HG02798 (cell line): ENCODE data around the gene GAB1.

Experiments
- ATAC-seq: cut with Tn5 transposase; IDR thresholded peaks from one replicate; pipeline ENCODE4 v1.9.1; 2021; ENCODE audit warnings: mild to moderate bottlenecking; ENCODE audit not compliant: unreplicated experiment, poor library complexity

The GAB1 gene

DNA sequence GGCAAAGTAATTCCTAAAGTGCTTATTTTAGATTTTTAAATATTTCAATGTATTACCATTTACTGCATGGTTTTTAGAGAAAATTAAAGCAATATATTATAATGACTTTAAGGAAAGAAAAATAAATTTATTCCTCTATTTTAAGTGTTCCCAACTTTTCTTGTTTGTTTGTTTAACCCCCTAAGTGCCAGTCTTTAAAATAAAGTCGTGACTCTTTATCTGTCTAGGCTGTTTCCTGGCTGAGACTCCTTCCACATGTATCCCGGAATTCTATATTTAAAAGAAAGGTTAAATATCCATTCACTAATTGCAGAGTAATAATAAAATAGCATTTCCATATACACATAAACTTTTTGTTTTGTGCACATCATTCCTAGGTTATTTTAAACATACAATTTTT lies 71.2 kb downstream of the GAB1 start:
- no peak for ATAC-seq

DNA sequence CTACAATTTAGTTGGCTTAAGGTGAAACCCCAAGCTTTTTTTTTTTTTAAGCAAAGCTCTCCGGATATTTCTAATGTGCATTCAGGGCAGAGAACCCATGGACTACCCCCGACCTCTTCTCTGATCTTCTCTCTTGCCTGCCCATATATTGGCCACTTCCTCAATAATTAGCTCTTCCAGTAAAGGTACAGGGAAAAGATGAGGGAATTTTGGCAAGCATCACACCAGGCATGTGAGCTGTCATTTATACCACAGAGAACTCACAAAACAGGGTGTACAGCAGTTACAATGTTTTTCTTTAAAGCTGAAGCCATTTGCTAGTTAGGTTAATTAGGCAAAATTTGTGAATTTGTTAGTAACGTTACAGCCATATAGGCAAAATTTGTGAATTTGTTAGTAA lies 73.3 kb downstream of the GAB1 start:
- no peak for ATAC-seq

DNA sequence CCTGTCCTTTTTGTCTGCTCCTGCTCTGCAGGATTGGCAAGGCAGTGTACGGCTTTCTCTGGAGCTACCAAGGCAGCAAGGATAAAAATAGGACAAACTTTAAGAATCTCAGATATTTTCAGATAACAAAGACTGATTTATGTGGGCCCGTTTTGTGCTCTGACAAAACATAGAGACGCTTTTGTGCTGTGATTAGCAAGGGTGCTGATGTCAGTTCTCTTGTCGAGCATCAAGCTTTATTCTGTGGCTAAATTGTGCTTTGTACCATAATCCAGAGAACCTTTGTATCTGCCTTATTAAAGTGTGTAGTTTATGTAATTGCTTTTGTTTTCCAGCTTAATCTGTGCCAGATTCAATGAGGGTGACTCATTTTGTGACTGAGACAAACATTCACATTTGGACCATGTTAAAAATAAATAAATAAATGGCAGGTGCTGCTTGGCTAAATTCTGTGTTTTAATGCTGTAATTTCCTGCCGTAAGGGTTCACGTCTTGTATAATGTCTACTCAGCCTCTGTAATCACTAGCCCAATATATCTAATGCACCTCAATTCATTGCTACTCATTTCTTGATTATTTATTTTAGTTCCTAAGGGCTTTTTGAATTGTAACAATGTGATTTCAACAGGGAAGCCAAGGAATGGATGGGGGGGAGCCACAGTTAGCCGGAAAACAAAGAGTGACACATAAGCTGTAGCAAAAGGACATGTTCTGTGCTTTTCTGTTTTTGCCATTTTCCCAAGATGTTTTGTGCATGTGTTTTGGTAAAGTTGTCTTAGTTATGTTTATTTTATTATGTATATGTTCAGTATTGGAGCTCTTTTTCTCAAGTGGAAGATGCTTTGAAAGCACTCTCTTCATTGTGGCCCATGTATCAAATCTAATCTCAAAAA lies 75.1 kb downstream of the GAB1 start:
- ATAC-seq: no peak

DNA sequence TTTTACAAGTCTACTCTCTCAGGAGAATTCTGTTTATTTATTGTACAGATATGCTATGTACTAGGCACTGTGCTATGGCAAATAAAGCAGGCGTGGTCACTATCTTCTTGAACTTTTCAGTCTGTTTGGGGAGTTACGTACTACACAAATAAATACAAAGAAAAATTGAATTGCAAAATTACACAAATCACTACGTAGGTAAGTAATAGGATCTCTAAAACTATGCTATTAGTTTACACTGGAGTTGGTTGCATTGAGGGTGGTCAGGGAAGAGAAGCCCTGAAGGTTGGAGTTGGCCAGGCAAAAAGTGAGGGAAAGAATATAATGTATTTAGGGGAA lies 75.7 kb downstream of the GAB1 start:
- no peak for ATAC-seq

DNA sequence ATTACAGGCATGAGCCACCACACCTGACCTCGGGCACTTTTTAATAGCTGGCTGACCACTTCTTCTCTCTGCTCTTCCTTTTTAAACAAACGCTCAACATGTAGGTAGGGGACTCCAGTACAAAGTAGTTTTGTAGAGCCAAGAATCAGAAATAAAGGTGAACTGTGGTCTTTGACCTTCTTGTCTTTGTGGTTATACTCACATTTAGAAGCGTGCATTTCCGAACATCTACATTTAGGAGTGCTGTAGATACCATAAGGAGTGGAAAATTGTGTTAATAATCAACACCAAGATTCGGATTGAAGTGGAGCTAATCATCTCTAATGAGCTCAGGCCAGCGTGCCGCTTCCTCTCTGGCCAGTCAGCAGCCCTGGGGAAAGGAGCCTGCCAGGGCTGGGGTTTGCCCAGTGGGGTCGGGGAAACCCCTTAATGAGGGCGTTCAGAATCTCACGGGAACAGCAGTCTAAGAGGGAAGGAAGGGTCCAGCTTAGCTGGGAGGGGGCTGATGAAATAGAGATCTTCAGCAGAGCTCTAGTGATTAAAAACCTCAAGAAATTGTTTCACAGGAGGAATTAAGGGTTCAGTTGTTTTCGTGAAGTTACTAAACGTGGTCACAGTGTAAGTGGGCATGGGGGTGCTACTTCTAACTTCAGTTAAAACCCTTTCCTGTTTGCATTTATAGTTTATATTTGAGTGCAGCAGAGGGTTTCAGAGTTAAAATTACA lies 81.2 kb downstream of the GAB1 start:
- peak; percentile 87 for ATAC-seq

DNA sequence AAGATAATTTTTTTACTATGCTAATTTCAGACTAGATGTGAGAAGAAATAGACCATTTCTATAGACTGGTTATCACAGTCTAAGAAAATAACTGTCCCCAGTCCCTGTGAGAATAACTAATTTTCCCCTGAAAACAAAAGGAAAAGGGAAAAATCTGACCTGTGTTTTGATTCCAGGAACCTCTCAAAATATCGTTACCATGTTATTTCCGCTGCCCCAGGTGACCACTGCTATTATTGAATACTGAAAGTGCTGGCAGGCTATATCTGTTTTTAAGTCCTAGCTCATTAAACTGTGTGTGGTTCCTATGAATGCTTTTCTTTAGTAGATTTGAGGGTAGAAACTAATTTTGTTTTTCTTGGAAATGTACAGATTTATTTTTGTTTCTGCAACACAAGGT lies 83.6 kb downstream of the GAB1 start:
- peak; percentile 38 for ATAC-seq

DNA sequence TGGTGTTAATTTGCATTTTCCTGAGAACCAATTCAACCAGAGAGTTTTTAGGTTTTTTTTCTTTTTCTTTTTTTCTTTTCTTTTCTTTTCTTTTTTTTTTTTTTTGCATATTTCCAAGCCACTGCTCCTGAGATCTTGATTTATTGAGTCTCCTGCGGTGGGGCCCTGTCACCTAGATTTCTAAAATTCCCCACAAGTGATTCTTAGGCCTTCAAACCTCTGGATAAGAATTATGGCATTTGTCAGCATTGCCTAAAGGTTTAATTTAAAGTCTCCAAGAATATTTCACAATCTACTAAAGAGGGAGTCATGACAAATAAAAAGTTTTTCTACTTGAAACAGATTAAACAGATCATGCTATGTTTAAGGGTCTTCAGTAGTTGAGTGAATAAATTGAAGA lies 84.9 kb downstream of the GAB1 start:
- no peak for ATAC-seq

DNA sequence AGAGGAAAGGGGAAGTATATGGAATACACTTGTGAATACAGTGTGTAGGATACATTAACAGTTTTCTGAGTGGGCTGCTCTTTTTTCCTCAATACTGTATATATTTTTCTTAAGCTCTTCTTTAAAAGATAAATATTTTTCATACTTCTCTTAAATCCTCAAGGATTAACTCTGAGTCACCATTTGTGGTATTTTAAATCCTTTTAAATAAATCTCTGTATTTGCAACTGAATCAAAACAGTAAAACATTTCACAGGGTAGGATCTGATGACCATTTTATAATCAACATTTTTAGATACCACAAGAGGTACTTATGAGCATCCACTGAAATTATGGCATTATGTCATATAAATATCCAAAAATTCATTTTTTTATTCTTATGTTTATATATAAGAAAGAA lies 87.6 kb downstream of the GAB1 start:
- ATAC-seq: no peak

DNA sequence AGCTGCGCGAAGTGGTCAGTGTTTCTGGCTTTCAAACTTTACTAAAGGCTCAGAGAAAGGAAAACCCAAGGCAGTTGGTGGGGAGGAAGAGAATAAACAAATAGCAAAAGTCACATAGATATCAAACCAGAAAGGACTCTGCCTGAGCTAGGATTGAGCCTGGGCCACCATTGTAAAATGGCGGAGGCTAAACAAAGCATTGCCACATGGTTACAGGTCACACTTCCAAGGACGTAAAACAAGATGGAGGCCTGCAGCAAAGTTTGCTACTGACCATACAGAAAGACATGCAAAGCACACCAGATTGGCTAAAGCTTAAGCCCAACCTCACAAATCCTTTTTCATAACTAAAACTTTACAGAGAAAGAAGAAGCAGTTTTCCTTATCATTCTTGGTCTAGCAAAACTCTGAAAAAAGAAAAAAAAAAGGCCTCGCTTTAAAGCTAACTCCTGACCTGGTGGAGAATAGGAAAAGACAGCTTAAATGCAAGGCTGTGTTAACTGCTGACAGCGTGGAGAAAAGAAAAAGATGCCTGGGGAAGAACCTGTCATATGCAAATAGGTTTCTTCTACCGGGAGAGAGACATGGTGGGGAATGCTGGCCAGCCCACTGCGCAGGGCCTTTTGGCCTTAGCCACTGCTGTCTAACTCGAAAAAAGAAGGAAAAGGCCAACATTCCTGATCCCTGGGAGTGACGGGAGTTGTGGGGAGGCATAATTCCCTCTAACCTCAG lies 95.0 kb downstream of the GAB1 start:
- ATAC-seq: no peak

DNA sequence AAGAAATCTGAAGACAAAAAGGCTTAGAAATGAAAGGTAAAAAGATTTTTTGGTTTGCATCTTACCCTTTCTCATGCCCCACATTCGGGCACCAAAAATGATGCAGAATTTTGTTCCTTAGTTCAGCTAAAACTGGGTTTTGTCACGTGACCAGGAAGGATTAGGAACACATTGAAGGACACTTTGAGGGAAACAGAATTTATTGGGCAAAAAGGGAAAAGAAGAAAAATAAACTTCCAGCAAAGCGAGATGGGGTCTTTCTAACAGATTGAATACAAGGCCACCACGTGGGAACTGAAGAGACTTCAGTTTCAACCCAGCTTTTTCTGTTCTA lies 95.5 kb downstream of the GAB1 start:
- no peak for ATAC-seq

DNA sequence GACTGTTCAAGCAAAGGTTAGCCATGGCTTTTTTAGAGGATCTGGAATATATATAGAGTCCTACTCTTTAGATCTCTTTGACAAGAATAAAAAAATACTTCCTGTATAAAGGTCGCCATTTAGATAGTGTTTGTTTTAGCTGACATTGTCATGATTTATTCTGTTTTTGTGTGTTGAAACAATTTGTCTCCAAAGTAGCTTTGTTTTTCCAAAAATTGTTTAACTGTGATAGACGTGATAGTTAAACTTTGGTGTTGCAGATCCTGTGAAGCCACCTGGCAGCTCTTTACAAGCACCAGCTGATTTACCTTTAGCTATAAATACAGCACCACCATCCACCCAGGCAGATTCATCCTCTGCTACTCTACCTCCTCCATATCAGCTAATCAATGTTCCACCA lies 96.6 kb downstream of the GAB1 start:
- no peak for ATAC-seq

DNA sequence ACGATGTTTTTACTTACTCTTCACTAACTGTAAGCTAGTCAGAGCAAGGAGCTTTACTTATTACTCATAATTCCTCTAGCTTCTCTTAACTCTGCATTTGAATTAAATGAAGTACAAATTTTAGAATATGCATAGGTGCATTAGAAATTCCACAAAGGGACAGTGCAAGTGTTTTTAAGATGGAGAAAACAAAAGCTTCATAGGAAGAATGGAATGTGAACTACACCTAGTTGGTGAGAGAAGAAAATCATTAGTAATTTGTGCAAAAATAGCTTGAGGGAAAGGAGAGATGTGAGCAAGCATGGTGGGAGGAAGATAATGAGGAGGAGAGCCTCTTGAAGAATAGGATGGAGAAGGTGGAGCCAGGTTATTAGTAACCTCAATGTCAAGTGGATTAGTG lies 99.3 kb downstream of the GAB1 start:
- no peak for ATAC-seq

DNA sequence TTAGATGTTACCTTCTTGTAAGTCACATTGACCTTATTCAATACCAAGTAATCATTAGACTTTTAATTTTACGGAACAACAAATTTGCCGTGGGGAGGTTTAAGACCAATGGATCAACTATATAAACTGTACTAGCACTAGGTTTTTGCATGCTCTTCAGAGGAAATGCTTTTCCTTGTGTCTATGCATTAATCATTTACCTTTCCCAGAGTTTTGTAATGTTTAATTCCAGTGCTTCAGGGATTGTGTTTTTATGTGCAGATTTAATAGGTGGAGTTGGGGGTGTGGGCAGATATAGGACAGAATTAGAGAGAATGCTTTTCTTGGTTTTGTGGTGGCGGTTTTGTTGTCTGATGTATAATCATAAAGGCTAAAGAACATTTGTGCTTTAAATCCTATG lies 100.8 kb downstream of the GAB1 start:
- no peak for ATAC-seq

DNA sequence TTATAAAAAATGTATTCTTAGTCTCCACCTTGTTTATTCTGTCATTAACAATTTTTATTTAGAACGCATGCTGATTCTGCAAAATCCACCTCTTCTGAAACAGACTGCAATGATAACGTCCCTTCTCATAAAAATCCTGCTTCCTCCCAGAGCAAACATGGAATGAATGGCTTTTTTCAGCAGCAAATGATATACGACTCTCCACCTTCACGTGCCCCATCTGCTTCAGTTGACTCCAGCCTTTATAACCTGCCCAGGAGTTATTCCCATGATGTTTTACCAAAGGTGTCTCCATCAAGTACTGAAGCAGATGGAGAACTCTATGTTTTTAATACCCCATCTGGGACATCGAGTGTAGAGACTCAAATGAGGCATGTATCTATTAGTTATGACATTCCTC lies 101.3 kb downstream of the GAB1 start:
- no peak for ATAC-seq

DNA sequence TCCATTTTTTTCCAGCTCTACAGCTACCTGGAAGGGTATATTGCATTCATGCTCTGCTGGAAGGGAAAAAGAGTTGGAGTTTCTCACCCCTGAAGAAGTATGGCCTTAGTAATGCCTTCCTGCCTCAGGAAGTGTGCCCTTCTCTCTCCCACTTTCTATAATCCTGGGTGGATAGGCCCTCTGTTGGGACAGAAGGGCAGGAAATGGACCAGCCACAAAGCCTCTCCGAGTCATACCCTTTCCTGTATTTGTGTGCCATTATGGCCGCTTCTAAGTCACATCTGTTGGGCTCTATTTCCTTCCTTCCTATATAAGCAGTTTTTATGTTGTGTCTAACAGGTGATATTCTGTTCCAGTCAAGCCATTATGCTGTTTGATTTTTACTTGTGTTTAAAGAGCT lies 102.0 kb downstream of the GAB1 start:
- ATAC-seq: no peak

DNA sequence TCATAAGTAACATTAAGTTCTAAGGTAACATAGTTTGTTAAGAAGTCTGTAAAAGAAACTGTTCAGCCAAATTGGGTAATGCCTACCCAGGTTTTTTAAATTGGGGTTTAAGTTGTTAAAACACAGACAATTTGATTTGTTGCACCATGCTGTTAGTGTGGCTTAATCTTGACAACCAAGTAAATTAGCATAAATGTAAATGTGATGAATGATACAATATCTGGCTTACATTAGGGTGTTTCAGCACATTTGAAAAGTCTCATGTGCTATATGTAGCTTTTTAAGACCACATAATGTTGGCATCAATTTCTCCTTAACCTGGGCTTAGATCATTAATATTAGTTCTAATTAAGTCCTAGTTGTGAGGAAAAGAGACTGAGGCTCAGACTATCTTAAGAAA lies 104.4 kb downstream of the GAB1 start:
- ATAC-seq: no peak

DNA sequence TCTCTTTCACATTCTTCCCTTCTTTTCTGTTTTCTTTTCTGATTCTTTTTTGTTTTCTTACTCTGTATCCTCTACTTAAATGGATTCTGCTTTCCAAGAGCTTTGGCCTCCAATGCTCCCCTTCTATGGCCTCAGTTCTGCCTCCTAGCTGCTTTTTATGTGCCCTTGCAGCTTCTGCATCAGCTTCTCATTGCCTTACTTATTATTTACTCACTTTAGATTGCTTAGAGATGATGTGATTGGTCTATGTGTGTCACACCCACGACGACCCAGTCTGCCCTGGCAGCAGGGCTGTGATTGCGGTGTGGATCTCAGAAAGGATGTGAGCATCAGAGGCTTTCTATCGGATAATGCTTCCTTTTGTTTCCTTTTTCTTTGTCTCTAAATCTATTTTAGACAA lies 105.0 kb downstream of the GAB1 start:
- ATAC-seq: no peak

DNA sequence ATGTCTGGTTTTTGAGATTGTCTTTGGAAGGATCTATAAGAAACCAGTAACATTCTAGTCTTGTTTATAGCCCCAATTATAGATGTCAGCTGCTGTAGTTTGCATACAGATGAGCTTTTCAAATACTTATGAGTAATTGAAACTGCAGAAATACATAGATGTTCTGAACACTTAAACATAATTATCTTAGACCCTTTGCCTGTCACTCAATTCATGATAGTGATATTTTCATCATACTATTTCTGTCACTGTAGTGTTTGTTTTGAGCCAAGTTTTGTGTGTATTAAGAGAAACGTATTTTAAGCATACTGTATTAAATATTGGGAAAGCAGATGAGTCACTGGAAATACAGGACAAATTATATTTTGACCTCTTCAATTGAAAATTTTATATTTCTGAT lies 107.1 kb downstream of the GAB1 start:
- no peak for ATAC-seq

DNA sequence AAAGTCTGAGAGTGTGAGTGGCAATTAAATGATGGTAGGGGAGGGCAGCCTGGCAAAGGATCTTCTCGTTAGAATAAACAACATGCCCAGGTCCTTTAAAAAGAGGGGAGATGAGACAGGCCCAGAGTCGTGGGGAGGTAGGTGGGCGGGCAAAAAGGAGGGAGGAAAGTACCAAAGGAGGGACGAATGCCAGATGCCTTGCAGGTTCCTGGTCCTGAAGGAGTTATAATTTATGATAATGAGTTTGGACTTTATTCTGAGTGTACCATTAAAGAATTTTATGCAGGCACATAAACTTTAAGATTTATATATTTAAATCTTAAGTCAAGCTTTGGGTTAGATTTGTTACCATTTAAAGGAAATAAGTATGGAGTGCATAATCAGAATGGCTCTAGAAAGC lies 114.5 kb downstream of the GAB1 start:
- no peak for ATAC-seq

DNA sequence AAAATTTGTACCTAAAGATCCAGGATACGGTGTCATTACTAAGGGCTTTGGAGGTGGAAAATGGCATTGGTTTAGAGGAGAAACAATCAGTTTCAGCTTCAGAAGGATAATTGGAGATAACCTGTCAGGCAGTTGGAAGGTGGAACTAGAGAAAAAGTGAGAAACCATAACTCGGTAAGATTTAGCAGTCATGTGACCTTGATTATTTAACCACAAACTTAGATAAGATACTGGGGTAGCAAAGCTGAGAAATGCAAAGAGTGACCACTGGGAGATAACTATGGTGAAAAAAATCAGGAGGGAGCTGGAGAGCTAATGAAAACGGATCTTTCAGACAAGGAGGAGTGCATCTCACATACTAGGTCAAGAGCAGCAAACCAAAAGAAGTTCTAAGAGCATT lies 118.5 kb downstream of the GAB1 start:
- no peak for ATAC-seq

DNA sequence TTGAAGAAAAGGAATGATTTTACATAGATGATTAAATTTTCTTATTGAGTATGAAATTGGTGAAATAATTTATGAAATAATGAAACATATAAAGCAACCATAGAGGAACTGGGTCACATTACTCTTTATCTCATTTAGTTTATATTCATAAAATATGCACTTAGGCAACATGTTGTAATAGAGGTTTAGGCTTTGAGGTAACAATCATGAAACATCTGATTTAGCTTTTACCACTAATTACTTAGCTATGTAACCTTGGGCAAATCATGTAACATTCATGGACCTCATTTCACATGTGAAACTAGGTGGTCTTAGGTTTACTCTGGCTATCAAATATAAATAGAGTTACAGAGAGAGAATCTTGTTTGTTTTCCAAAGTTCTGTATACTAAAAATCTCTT lies 122.3 kb downstream of the GAB1 start:
- no peak for ATAC-seq
